Neural cell (in vitro differentiated cells): ENCODE data around the gene ERP44.

Source experiments
- CTCF ChIP-seq: fragments of 450-650 bp; IDR thresholded peaks from 2 replicates; pipeline ENCODE4 v1.5.1; 2014; ENCODE audit warnings: antibody characterized with exemption, mild to moderate bottlenecking, moderate library complexity; ENCODE audit not compliant: poor library complexity, severe bottlenecking
- EP300 ChIP-seq: fragments of 450-650 bp; conservative IDR thresholded peaks from 2 replicates; pipeline ENCODE4 v1.6.1; 2014; ENCODE audit warnings: antibody characterized with exemption, mild to moderate bottlenecking, moderate library complexity; ENCODE audit not compliant: poor library complexity, severe bottlenecking
- EZH2 ChIP-seq: fragments of 200-600, 300-800 bp; shearing (Covaris generic), sonication (generic); IDR thresholded peaks from 2 replicates; pipeline ENCODE4 v1.6.1; 2014; ENCODE audit warnings: antibody characterized with exemption, low read length, borderline replicate concordance, mild to moderate bottlenecking; ENCODE audit not compliant: insufficient read depth, poor library complexity, severe bottlenecking
- POLR2AphosphoS5 ChIP-seq: IDR thresholded peaks from 2 replicates; pipeline ENCODE4 v1.6.1; 2012
- RAD21 ChIP-seq: fragments of 450-650 bp; conservative IDR thresholded peaks from 2 replicates; pipeline ENCODE4 v1.6.1; 2014; ENCODE audit warnings: antibody characterized with exemption, mild to moderate bottlenecking, moderate library complexity
- SMC3 ChIP-seq: fragments of 450-650 bp; conservative IDR thresholded peaks from 2 replicates; pipeline ENCODE4 v1.6.1; 2014; ENCODE audit warnings: antibody characterized with exemption, mild to moderate bottlenecking, moderate library complexity; ENCODE audit not compliant: poor library complexity
- TAF1 ChIP-seq: IDR thresholded peaks from 2 replicates; pipeline ENCODE4 v1.6.1; 2012; ENCODE audit warnings: low read depth

- TF ChIP-seq POLR2AphosphoS5 (no peak), CTCF (no peak), EZH2 (no peak), SMC3 (no peak), TAF1 (no peak), RAD21 (no peak), EP300 (no peak)
These were observed 150.3 kb downstream of the ERP44 start for GRCh38 chr9:99948482-99948881.
